ENCODE results near the gene DHRS13. TPM values are rescaled to one million over a fixed set of nuclear protein-coding genes. Genes with fewer than 3 reads are reported as not detected.

Gene DHRS13
- total and polyA plus RNA-seq, 2 donors (not counting 3 experiments of a cell fraction or from before 2014, with no cell fraction given) = 7.2 to 9.3 TPM

DNA sequence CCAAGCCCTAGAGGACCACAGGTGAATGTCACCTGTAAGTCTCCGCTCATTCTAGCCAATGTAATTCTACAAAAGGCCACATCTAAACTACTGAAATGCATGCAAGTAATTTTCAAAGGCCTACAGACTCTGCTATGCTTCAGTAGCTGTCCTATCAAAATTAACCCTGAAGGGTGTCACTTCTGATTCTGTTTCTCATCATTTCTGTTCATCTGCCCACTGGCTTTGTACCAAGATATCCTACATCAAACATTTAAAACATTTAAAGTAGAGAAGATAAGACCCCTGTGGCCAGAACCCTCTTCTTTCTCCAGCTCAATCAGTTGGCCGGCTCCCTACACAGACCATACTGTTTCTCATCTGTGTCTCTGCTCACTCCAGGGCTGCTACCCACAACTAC is 26.9 kb upstream of the DHRS13 start:
- POLR2A ChIA-PET = interaction anchor here (0.7 kb wide), 1 partner anchor 17 kb away, joined by 3 read pairs; no protein-coding TSS in a partner anchor
- CTCF ChIA-PET = interaction anchor here (0.6 to 5.3 kb wide), 10 partner anchors 10 to 182 kb away, joined by 3 to 28 read pairs (median 4); no protein-coding TSS in a partner anchor
- BruUV-seq (replicated peaks) = no TSS peak
- FAIRE-seq (no peak), DNase-seq (ENCODE audit: low read depth, low spot score) (no peak)
- no peak overlapping the region for H3K4me3 ChIP-seq (replicated peaks in 1 of 3; ENCODE audit: insufficient read depth in 1 of 3, low read depth in 1 of 3, low read length in 3 of 3)
- intact Hi-C loops (cut with micrococcal nuclease) (no loop called here), dilution Hi-C loops (cut with MboI; ENCODE audit: extremely low pct_ligation_motif_present, low sequenced_read_pairs) (no loop called here)
- H3K4me1 ChIP-seq (ENCODE audit: control insufficient read depth, extremely low read depth, insufficient read depth, low read length) = peaks cover 22% of the 10 kb centered on the region
- no peaks in the 10 kb centered on the region for H3K9me1 ChIP-seq (replicated peaks; ENCODE audit: control insufficient read depth, extremely low read depth, insufficient read depth, low read length)
- TF ChIP-seq, protein P1, sequence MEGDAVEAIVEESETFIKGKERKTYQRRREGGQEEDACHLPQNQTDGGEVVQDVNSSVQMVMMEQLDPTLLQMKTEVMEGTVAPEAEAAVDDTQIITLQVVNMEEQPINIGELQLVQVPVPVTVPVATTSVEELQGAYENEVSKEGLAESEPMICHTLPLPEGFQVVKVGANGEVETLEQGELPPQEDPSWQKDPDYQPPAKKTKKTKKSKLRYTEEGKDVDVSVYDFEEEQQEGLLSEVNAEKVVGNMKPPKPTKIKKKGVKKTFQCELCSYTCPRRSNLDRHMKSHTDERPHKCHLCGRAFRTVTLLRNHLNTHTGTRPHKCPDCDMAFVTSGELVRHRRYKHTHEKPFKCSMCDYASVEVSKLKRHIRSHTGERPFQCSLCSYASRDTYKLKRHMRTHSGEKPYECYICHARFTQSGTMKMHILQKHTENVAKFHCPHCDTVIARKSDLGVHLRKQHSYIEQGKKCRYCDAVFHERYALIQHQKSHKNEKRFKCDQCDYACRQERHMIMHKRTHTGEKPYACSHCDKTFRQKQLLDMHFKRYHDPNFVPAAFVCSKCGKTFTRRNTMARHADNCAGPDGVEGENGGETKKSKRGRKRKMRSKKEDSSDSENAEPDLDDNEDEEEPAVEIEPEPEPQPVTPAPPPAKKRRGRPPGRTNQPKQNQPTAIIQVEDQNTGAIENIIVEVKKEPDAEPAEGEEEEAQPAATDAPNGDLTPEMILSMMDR (IDR thresholded peaks at IDR 0.05; ENCODE audit: extremely low read depth in 1 of 2, insufficient read depth in 1 of 2, low read depth in 1 of 2, low read length in 2 of 2) = no peak
- TF ChIP-seq POLR2AphosphoS5 (IDR thresholded peaks at IDR 0.05; ENCODE audit: insufficient read depth, low read depth, low read length) (no peak), EZH2 (IDR thresholded peaks at IDR 0.05; ENCODE audit: borderline replicate concordance, low read depth, low read length, severe bottlenecking) (no peak), POLR2A (IDR thresholded peaks at IDR 0.05; ENCODE audit: low read depth, low read length) (no peak), MYC (IDR thresholded peaks at IDR 0.05; ENCODE audit: low read depth, low read length) (no peak), FOS (IDR thresholded peaks at IDR 0.05; ENCODE audit: borderline replicate concordance, insufficient read depth, low read length) (no peak), GATA2 (IDR thresholded peaks at IDR 0.05; ENCODE audit: insufficient read depth, insufficient read length, low read depth, low read length) (no peak), JUN (IDR thresholded peaks at IDR 0.05; ENCODE audit: borderline replicate concordance, insufficient read depth, insufficient read length, low read depth) (no peak)
- TF ChIP-seq, protein P2, sequence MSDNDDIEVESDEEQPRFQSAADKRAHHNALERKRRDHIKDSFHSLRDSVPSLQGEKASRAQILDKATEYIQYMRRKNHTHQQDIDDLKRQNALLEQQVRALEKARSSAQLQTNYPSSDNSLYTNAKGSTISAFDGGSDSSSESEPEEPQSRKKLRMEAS (IDR thresholded peaks at IDR 0.05; ENCODE audit: insufficient read depth, insufficient read length) = no peak
- no peaks in the 10 kb centered on the region for H3K9me3 ChIP-seq (replicated peaks; ENCODE audit: control insufficient read depth, insufficient read depth, low read length)
- H3K27ac ChIP-seq (ENCODE audit: insufficient read depth, low read depth, low read length) = no peak overlapping the region
- peaks cover 50% of the 10 kb centered on the region for H3K79me2 ChIP-seq (ENCODE audit: control insufficient read depth, insufficient read depth, low read length)
- no peaks in the 10 kb centered on the region for H3K27me3 ChIP-seq (ENCODE audit: control insufficient read depth in 2 of 2, insufficient read depth in 2 of 2, low read length in 2 of 2)
- no peak overlapping the region for H3K9ac ChIP-seq (replicated peaks; ENCODE audit: extremely low read depth, insufficient read depth, low read length)
- H3K36me3 ChIP-seq (ENCODE audit: control insufficient read depth in 2 of 2, extremely low read depth in 1 of 2, insufficient read depth in 2 of 2, low read length in 2 of 2) = no peaks in the 10 kb centered on the region
- no peak overlapping the region for H2AFZ ChIP-seq (ENCODE audit: low read depth, low read length)
- peaks cover 4% of the 10 kb centered on the region for H4K20me1 ChIP-seq (replicated peaks; ENCODE audit: control insufficient read depth, extremely low read depth, insufficient read depth, low read length)
- H3K4me2 ChIP-seq (ENCODE audit: insufficient read depth, low read length) = no peak overlapping the region

Measured in endothelial cell of umbilical vein (primary cell).